Natural killer cell treated with Interleukin-12 subunit alpha and Interleukin-12 subunit beta and Interleukin-15 and Interleukin-18, amount 100 ng/mL, for 72 hours (primary cell): ENCODE results near the gene TMCC2. TPM values are rescaled to one million over a fixed set of nuclear protein-coding genes. Genes with fewer than 3 reads are reported as not detected.

Source experiments
- ATAC-seq, 2 donors: fragments of 150-1000 bp; cut with Tn5 transposase in 1 of 2; sonication (Bioruptor Pico), chemical (Tn5 transposase) in 1 of 2; 2 replicates each; pipeline ENCODE4 v1.10.0; 2021
- DNase-seq: peaks from one replicate; pipeline ENCODE4 v3.0.0; 2022; ENCODE audit warnings: low spot score
- H3K27ac Mint-ChIP-seq, 2 donors: 1 replicate in 1 of 2; 2 replicates in 1 of 2; pipeline ENCODE4 v1.8.0; 2022; ENCODE audit warnings: mixed read lengths in 2 of 2, mild to moderate bottlenecking in 1 of 2, moderate library complexity in 1 of 2
- H3K27me3 Mint-ChIP-seq, 2 donors: 1 replicate in 1 of 2; 2 replicates in 1 of 2; pipeline ENCODE4 v1.8.0; 2022; ENCODE audit warnings: mixed read lengths in 2 of 2
- H3K36me3 Mint-ChIP-seq: one replicate; pipeline ENCODE4 v1.8.0; 2022; ENCODE audit warnings: mixed read lengths
- H3K4me1 Mint-ChIP-seq, 2 donors: 1 replicate in 1 of 2; 2 replicates in 1 of 2; pipeline ENCODE4 v1.8.0; 2022; ENCODE audit warnings: low read depth in 2 of 2, mixed read lengths in 2 of 2, mild to moderate bottlenecking in 1 of 2
- H3K4me3 Mint-ChIP-seq: one replicate; pipeline ENCODE4 v1.8.0; 2022; ENCODE audit warnings: mixed read lengths
- H3K9me3 Mint-ChIP-seq: 2 replicates; pipeline ENCODE4 v1.8.0; 2022; ENCODE audit warnings: mixed read lengths
- total RNA-seq, 2 donors: library from RNA; stranded (reverse); gene quantifications; one replicate each; pipeline ENCODE4 v1.2.3, GENCODE V29; 2022

TMCC2 gene
- total RNA-seq, 2 donors from 2014 or later, result 24.0 to 28.8 TPM

GRCh38 chr1:205263580-205264190, 35.9 kb downstream of the TMCC2 start:
- Mint-ChIP-seq H3K4me3 (no peak overlapping the region), H3K27ac (no peak overlapping the region), H3K27me3 (peaks cover 4 to 7% of the 10 kb centered on the region in 2 donors), H3K36me3 (no peaks in the 10 kb centered on the region), H3K4me1 (peaks cover 20% of the 10 kb centered on the region in 2 donors), H3K9me3 (no peaks in the 10 kb centered on the region)
- no peak for DNase-seq
- ATAC-seq, result no peak

GRCh38 chr1:205266611-205267305, 39.0 kb downstream of the TMCC2 start:
- Mint-ChIP-seq H3K27ac (no peak overlapping the region), H3K27me3 (peaks cover 3 to 5% of the 10 kb centered on the region in 2 donors), H3K4me1 (peaks cover 17 to 18% of the 10 kb centered on the region in 2 donors), H3K4me3 (no peak overlapping the region), H3K9me3 (no peaks in the 10 kb centered on the region), H3K36me3 (no peaks in the 10 kb centered on the region)
- DNase-seq (no peak), ATAC-seq (no peak)

- H3K27ac Mint-ChIP-seq, result no peak overlapping the region
- no peak overlapping the region for H3K4me3 Mint-ChIP-seq
- H3K36me3 Mint-ChIP-seq, result no peaks in the 10 kb centered on the region
- H3K27me3 Mint-ChIP-seq, result no peaks in the 10 kb centered on the region
- DNase-seq (no peak), ATAC-seq (no peak)
- peaks cover 14 to 15% of the 10 kb centered on the region in 2 donors for H3K4me1 Mint-ChIP-seq
- no peaks in the 10 kb centered on the region for H3K9me3 Mint-ChIP-seq
Measured at GRCh38 chr1:205267306-205267902, 39.7 kb downstream of the TMCC2 start.

GRCh38 chr1:205268846-205269680, 41.3 kb downstream of the TMCC2 start:
- Mint-ChIP-seq H3K27me3 (no peaks in the 10 kb centered on the region), H3K4me3 (no peak overlapping the region), H3K4me1 (peaks cover 12 to 13% of the 10 kb centered on the region in 2 donors), H3K27ac (no peak overlapping the region), H3K36me3 (no peaks in the 10 kb centered on the region), H3K9me3 (no peaks in the 10 kb centered on the region)
- ATAC-seq (no peak), DNase-seq (no peak)

GRCh38 chr1:205269711-205270110, 42.0 kb downstream of the TMCC2 start:
- Mint-ChIP-seq H3K9me3 (no peaks in the 10 kb centered on the region), H3K36me3 (no peaks in the 10 kb centered on the region), H3K27ac (no peak overlapping the region), H3K4me3 (no peak overlapping the region), H3K27me3 (no peaks in the 10 kb centered on the region), H3K4me1 (peaks cover 12 to 13% of the 10 kb centered on the region in 2 donors)
- no peak for DNase-seq
- ATAC-seq, result no peak

- no peak for ATAC-seq
- H3K27ac Mint-ChIP-seq, result no peak overlapping the region
- DNase-seq, result no peak
Measured at GRCh38 chr1:205270271-205270670, 42.5 kb downstream of the TMCC2 start.

GRCh38 chr1:205270764-205271163, 43.0 kb downstream of the TMCC2 start:
- no peak overlapping the region for H3K27ac Mint-ChIP-seq
- no peaks in the 10 kb centered on the region for H3K9me3 Mint-ChIP-seq
- ATAC-seq, result no peak
- no peak overlapping the region for H3K4me3 Mint-ChIP-seq
- H3K4me1 Mint-ChIP-seq, result peaks cover 12 to 13% of the 10 kb centered on the region in 2 donors
- no peaks in the 10 kb centered on the region for H3K36me3 Mint-ChIP-seq
- no peak for DNase-seq
- H3K27me3 Mint-ChIP-seq, result no peaks in the 10 kb centered on the region

More at GRCh38 chr1:205270271-205270670, 42.5 kb downstream of the TMCC2 start:
- H3K4me1 Mint-ChIP-seq, result peaks cover 12 to 13% of the 10 kb centered on the region in 2 donors
- H3K9me3 Mint-ChIP-seq, result no peaks in the 10 kb centered on the region
- no peaks in the 10 kb centered on the region for H3K36me3 Mint-ChIP-seq
- no peaks in the 10 kb centered on the region for H3K27me3 Mint-ChIP-seq
- H3K4me3 Mint-ChIP-seq, result no peak overlapping the region

GRCh38 chr1:205271277-205271676, 43.5 kb downstream of the TMCC2 start:
- ATAC-seq (no peak), DNase-seq (no peak)
- no peaks in the 10 kb centered on the region for H3K9me3 Mint-ChIP-seq
- no peaks in the 10 kb centered on the region for H3K27me3 Mint-ChIP-seq
- peaks cover 12 to 13% of the 10 kb centered on the region in 2 donors for H3K4me1 Mint-ChIP-seq
- H3K27ac Mint-ChIP-seq, result no peak overlapping the region
- no peak overlapping the region for H3K4me3 Mint-ChIP-seq
- H3K36me3 Mint-ChIP-seq, result no peaks in the 10 kb centered on the region

- DNase-seq, result no peak
- Mint-ChIP-seq H3K4me3 (no peak overlapping the region), H3K27ac (no peak overlapping the region), H3K4me1 (peaks cover 12% of the 10 kb centered on the region in 2 donors), H3K9me3 (no peaks in the 10 kb centered on the region), H3K36me3 (no peaks in the 10 kb centered on the region), H3K27me3 (no peaks in the 10 kb centered on the region)
- ATAC-seq, result no peak
Measured at GRCh38 chr1:205271745-205272144, 44.0 kb downstream of the TMCC2 start.

- Mint-ChIP-seq H3K4me1 (peaks cover 7 to 10% of the 10 kb centered on the region in 2 donors), H3K27ac (no peak overlapping the region), H3K4me3 (no peak overlapping the region), H3K36me3 (no peaks in the 10 kb centered on the region), H3K27me3 (no peaks in the 10 kb centered on the region), H3K9me3 (no peaks in the 10 kb centered on the region)
- ATAC-seq (no peak), DNase-seq (no peak)
Measured at GRCh38 chr1:205272536-205272935, 44.8 kb downstream of the TMCC2 start.

- no peak overlapping the region for H3K27ac Mint-ChIP-seq
- peaks cover 10 to 11% of the 10 kb centered on the region in 2 donors for H3K4me1 Mint-ChIP-seq
- ATAC-seq (peak; percentile 79 to 85), DNase-seq (peak; percentile 81)
- H3K9me3 Mint-ChIP-seq, result no peaks in the 10 kb centered on the region
- no peak overlapping the region for H3K4me3 Mint-ChIP-seq
- no peaks in the 10 kb centered on the region for H3K36me3 Mint-ChIP-seq
- peaks cover 0 to 5% of the 10 kb centered on the region in 2 donors for H3K27me3 Mint-ChIP-seq
Measured at GRCh38 chr1:205273551-205273982, 45.8 kb downstream of the TMCC2 start.

GRCh38 chr1:205274041-205274691, 46.4 kb downstream of the TMCC2 start:
- DNase-seq (no peak), ATAC-seq (no peak)
- no peak overlapping the region for H3K4me3 Mint-ChIP-seq
- no peaks in the 10 kb centered on the region for H3K36me3 Mint-ChIP-seq
- H3K27ac Mint-ChIP-seq, result no peak overlapping the region
- peaks cover 0 to 6% of the 10 kb centered on the region in 2 donors for H3K27me3 Mint-ChIP-seq
- peaks cover 11 to 14% of the 10 kb centered on the region in 2 donors for H3K4me1 Mint-ChIP-seq
- H3K9me3 Mint-ChIP-seq, result no peaks in the 10 kb centered on the region

GRCh38 chr1:205275133-205275532, 47.4 kb downstream of the TMCC2 start:
- H3K4me3 Mint-ChIP-seq, result no peak overlapping the region
- peaks cover 20% of the 10 kb centered on the region in 2 donors for H3K4me1 Mint-ChIP-seq
- DNase-seq (no peak), ATAC-seq (no peak)
- no peak overlapping the region for H3K27ac Mint-ChIP-seq
- peaks cover 0 to 6% of the 10 kb centered on the region in 2 donors for H3K27me3 Mint-ChIP-seq
- H3K9me3 Mint-ChIP-seq, result no peaks in the 10 kb centered on the region
- no peaks in the 10 kb centered on the region for H3K36me3 Mint-ChIP-seq
